A673 (cell line): ENCODE results near the gene FOXO3. TPM values are rescaled to one million over a fixed set of nuclear protein-coding genes. Genes with fewer than 3 reads are reported as not detected.

Experiments used
- BruUV-seq: library from RNA; stranded (reverse); fragments of 400-500 nt; replicated peaks from 2 replicates; lab custom pipeline; 2021; lab: Mats Ljungman, UMichigan
- CTCF ChIA-PET: fragments of 300-600 bp; sonication (Branson Sonifier 250); formaldehyde crosslinking; loops from one replicate; lab custom pipeline; 2022; ENCODE audit warnings: antibody characterized with exemption; lab: Charles Lee
- POLR2A ChIA-PET: fragments of 300-600 bp; sonication (Branson Sonifier 250); formaldehyde crosslinking; loops from one replicate; lab custom pipeline; 2022; ENCODE audit warnings: antibody characterized with exemption; ENCODE audit not compliant: low non-redundant PET; lab: Charles Lee
- DNase-seq: peaks from one replicate; pipeline ENCODE4 v3.0.0-alpha.2; 2015; ENCODE audit warnings: low spot score
- H3K27ac ChIP-seq: fragments of 200-600 bp; sonication (generic); 2 replicates; pipeline ENCODE4 v1.5.1; 2016; ENCODE audit warnings: mixed run types, low read depth, mild to moderate bottlenecking, mixed read lengths, antibody characterized with exemption, low read length; ENCODE audit not compliant: poor library complexity, severe bottlenecking
- H3K27me3 ChIP-seq: fragments of 200-600 bp; sonication (generic); replicated peaks from 2 replicates; pipeline ENCODE4 v1.6.1; 2017; ENCODE audit warnings: mixed run types, low read depth, mild to moderate bottlenecking, mixed read lengths, antibody characterized with exemption, low read length; ENCODE audit not compliant: insufficient read depth, poor library complexity
- H3K36me3 ChIP-seq: fragments of 200-600 bp; sonication (generic); 2 replicates; pipeline ENCODE4 v1.6.1; 2016; ENCODE audit warnings: mixed run types, mild to moderate bottlenecking, mixed read lengths, antibody characterized with exemption, low read length; ENCODE audit not compliant: insufficient read depth, poor library complexity, severe bottlenecking
- H3K4me1 ChIP-seq: fragments of 200-600 bp; sonication (generic); 2 replicates; pipeline ENCODE4 v1.6.1; 2017; ENCODE audit warnings: mixed run types, mild to moderate bottlenecking, mixed read lengths, antibody characterized with exemption, low read length; ENCODE audit not compliant: insufficient read depth, poor library complexity, severe bottlenecking
- H3K4me3 ChIP-seq: fragments of 200-600 bp; sonication (generic); 2 replicates; pipeline ENCODE4 v1.5.1; 2016; ENCODE audit warnings: low read depth, mixed run types, mild to moderate bottlenecking, mixed read lengths, low read length; ENCODE audit not compliant: poor library complexity, severe bottlenecking
- H3K9me3 ChIP-seq: fragments of 200-600 bp; sonication (generic); 2 replicates; pipeline ENCODE4 v1.6.1; 2016; ENCODE audit warnings: mixed run types, low read depth, mild to moderate bottlenecking, mixed read lengths, antibody characterized with exemption, low read length; ENCODE audit not compliant: poor library complexity, severe bottlenecking
- CTCF ChIP-seq: fragments of 300-800, 200-600 bp; sonication (generic); conservative IDR thresholded peaks from 2 replicates; pipeline ENCODE4 v1.5.1; 2017; ENCODE audit warnings: low read depth, mild to moderate bottlenecking, antibody characterized with exemption, low read length, moderate library complexity, mixed read lengths
- EZH2 ChIP-seq: fragments of 200-600 bp; sonication (generic); IDR thresholded peaks from 2 replicates; pipeline ENCODE4 v1.6.1; 2017; ENCODE audit warnings: borderline replicate concordance, low read depth, mild to moderate bottlenecking, mixed read lengths, antibody characterized with exemption, low read length; ENCODE audit not compliant: poor library complexity, severe bottlenecking
- intact Hi-C: fragments of 100-400 bp; cut with micrococcal nuclease; formaldehyde crosslinking; loops from one replicate; pipeline ENCODE4 v1.10.0; 2022; ENCODE audit not compliant: unreplicated experiment
- total RNA-seq: library from RNA; stranded (reverse); gene quantifications from 2 replicates; pipeline ENCODE4 v1.2.3, GENCODE V29; 2021

The FOXO3 gene
- total RNA-seq, 1 experiment from 2014 or later = 16.8 TPM

DNA sequence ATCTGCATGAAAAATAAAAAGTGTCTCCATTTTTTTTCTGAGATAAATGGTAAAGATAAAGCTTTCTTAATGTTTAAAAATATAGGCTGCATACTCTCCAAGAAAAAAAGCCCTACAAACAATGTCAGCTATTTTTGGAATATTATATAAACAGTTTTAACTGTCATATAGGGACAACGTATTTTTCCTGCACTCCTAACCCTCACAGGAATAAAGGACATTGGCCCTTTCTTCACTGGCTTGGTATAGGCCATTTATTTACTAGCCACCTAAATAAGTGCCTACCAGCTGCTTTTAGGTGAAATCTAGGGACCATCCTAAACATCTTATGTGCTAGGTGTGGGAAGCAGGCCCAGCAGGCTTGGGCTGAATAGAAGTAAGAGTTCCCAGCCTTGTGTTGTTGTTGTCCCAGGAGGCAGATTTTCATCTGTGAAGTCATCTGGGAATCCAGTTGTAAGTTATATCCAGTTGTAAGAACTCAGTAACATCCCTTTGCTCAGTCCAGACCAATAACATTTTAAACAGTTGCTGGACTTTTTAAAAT lies 21.3 kb downstream of the FOXO3 start:
- Histone ChIP-seq H3K4me3 (no peak overlapping the region), H3K36me3 (no peaks in the 10 kb centered on the region), H3K9me3 (no peaks in the 10 kb centered on the region), H3K27me3 (no peaks in the 10 kb centered on the region), H3K4me1 (peaks cover 17% of the 10 kb centered on the region), H3K27ac (peak overlapping the region; percentile 14)
- no peak for DNase-seq
- TF ChIP-seq CTCF (no peak), EZH2 (no peak)
- POLR2A ChIA-PET = no interaction called here
- BruUV-seq = no TSS peak
- intact Hi-C loops = no loop called here
- CTCF ChIA-PET = no interaction called here

DNA sequence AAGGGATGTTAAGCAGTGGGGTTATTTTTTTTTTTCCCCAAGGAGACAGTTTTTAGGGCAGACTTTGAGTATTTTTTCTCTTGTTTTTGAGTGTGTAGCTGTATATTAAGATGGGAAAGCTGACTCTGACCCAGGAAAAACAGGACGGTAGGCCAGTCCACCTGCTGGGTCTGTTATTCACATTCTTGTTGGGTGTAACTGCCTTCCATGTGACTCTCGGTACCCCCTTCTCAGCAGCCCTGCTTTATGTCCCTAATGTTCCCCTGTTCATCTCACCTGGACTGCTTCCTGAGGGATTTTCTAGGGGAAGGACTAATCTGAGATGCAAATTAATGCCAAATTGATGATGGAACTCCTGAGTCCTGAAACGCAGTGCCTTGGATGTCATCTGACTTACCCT lies 21.9 kb downstream of the FOXO3 start:
- Histone ChIP-seq H3K27ac (no peak overlapping the region), H3K36me3 (no peaks in the 10 kb centered on the region), H3K27me3 (no peaks in the 10 kb centered on the region), H3K4me3 (no peak overlapping the region), H3K4me1 (peaks cover 18% of the 10 kb centered on the region), H3K9me3 (no peaks in the 10 kb centered on the region)
- CTCF ChIA-PET = no interaction called here
- intact Hi-C loops = no loop called here
- DNase-seq = no peak
- no TSS peak for BruUV-seq
- TF ChIP-seq EZH2 = no peak
- POLR2A ChIA-PET = no interaction called here

DNA sequence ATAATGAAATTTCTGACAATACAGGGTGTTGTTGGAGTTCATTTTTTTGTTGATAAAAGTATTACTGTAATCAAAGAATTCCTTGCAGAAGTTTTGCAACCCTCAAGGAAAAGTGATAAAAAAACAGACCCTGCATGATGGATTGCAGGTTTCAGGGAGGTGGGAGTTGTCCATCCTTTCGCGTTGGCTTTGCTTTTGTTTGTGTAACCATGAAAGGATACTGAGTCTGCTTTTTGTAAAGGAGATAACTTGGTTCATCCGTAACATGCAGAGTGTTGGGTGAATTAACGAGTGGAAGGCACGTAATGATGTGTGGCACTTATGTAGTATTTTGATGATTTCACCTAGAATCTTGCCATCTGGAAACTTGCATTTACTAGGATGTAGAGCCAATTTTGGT lies 23.6 kb downstream of the FOXO3 start:
- ChIA-PET POLR2A (no interaction called here), CTCF (no interaction called here)
- no TSS peak for BruUV-seq
- Histone ChIP-seq H3K9me3 (no peaks in the 10 kb centered on the region), H3K27me3 (no peaks in the 10 kb centered on the region), H3K4me3 (no peak overlapping the region), H3K4me1 (peaks cover 27% of the 10 kb centered on the region), H3K27ac (no peak overlapping the region), H3K36me3 (no peaks in the 10 kb centered on the region)
- intact Hi-C loops = no loop called here
- no peak for DNase-seq
- TF ChIP-seq CTCF (no peak), EZH2 (no peak)

GRCh38 chr6:108585359-108585758 lies 24.6 kb downstream of the FOXO3 start:
- H3K36me3 ChIP-seq = no peaks in the 10 kb centered on the region
- no TSS peak for BruUV-seq
- TF ChIP-seq EZH2 (no peak), CTCF (no peak)
- CTCF ChIA-PET = no interaction called here
- no peak overlapping the region for H3K27ac ChIP-seq
- peaks cover 33% of the 10 kb centered on the region for H3K4me1 ChIP-seq
- no peaks in the 10 kb centered on the region for H3K27me3 ChIP-seq
- DNase-seq = no peak
- POLR2A ChIA-PET = no interaction called here
- no peak overlapping the region for H3K4me3 ChIP-seq
- intact Hi-C loops = no loop called here
- no peaks in the 10 kb centered on the region for H3K9me3 ChIP-seq
